SK-N-SH (cell line): Measurements from ENCODE around the gene TTC27. TPM values are rescaled to one million over a fixed set of nuclear protein-coding genes. Genes with fewer than 3 reads are reported as not detected.

Experiments used
- CTCF ChIA-PET: fragments of 300-600, 350-600 bp; formaldehyde crosslinking; extraction: SDS; loops from one replicate; lab custom pipeline; 2021; lab: Yijun Ruan, JAX
- POLR2A ChIA-PET: fragments of 350-600 bp; sonication (Branson Sonifier 250); formaldehyde crosslinking; extraction: SDS; loops from one replicate; lab custom pipeline; 2020; ENCODE audit warnings: antibody characterized with exemption, inconsistent platforms; lab: Yijun Ruan, JAX
- DNase-seq: peaks from one replicate; pipeline ENCODE4 v3.0.0; 2012
- H2AFZ ChIP-seq: fragments of 200-600 bp; sonication (generic); 2 replicates; pipeline ENCODE4 v1.8.1; 2016; ENCODE audit warnings: antibody characterized with exemption, mild to moderate bottlenecking, low read depth
- H3F3A ChIP-seq: fragments of 200-600 bp; sonication (generic); replicated peaks from 2 replicates; pipeline ENCODE3; 2016; ENCODE audit warnings: antibody characterized with exemption, mild to moderate bottlenecking; ENCODE audit not compliant: insufficient read depth
- H3K27ac ChIP-seq, 2 experiments: fragments of 200-500 bp in 1 of 2; fragments of 200-600 bp in 1 of 2; sonication (Bioruptor generic) in 1 of 2; sonication (generic), shearing (Covaris generic) in 1 of 2; 2 replicates each; pipeline versions ENCODE4 v1.5.1 to v1.6.1; 2014 to 2016; ENCODE audit warnings: low read depth in 2 of 2, inconsistent platforms in 1 of 2, low read length in 1 of 2, mild to moderate bottlenecking in 1 of 2, mixed read lengths in 1 of 2
- H3K27me3 ChIP-seq: fragments of 200-600 bp; sonication (generic), shearing (Covaris generic); 2 replicates; pipeline ENCODE4 v1.6.1; 2016; ENCODE audit warnings: mixed run types; ENCODE audit not compliant: insufficient read depth
- H3K36me3 ChIP-seq, 2 experiments: fragments of 200-500 bp in 1 of 2; fragments of 200-600 bp in 1 of 2; sonication (Bioruptor generic) in 1 of 2; sonication (generic) in 1 of 2; replicated peaks in 1 of 2; 2 replicates each; pipeline versions ENCODE3 to v1.5.1; 2014 to 2016; ENCODE audit warnings: low read length in 1 of 2, mild to moderate bottlenecking in 1 of 2; ENCODE audit not compliant: insufficient read depth in 2 of 2, control insufficient read depth in 1 of 2
- H3K4me1 ChIP-seq, 2 experiments: fragments of 200-500 bp in 1 of 2; fragments of 200-600 bp in 1 of 2; sonication (Bioruptor generic) in 1 of 2; sonication (generic), shearing (Covaris generic) in 1 of 2; 2 replicates each; pipeline versions ENCODE4 v1.5.1 to v1.6.1; 2014 to 2016; ENCODE audit warnings: low read depth in 1 of 2, low read length in 1 of 2, mixed run types in 1 of 2; ENCODE audit not compliant: insufficient read depth in 2 of 2, control insufficient read depth in 1 of 2
- H3K4me2 ChIP-seq: fragments of 200-600 bp; sonication (generic), shearing (Covaris generic); 2 replicates; pipeline ENCODE4 v1.6.1; 2017; ENCODE audit warnings: mixed run types
- H3K4me3 ChIP-seq, 2 experiments: fragments of 200-500 bp in 1 of 2; fragments of 200-600 bp in 1 of 2; sonication (Bioruptor generic) in 1 of 2; sonication (generic), shearing (Covaris generic) in 1 of 2; 2 replicates each; pipeline versions ENCODE4 v1.5.1 to v1.8.1; 2014 to 2016; ENCODE audit warnings: low read depth in 2 of 2, inconsistent platforms in 1 of 2, low read length in 1 of 2, mild to moderate bottlenecking in 1 of 2, mixed read lengths in 1 of 2, moderate library complexity in 1 of 2
- H3K79me2 ChIP-seq: fragments of 200-600 bp; sonication (generic); 2 replicates; pipeline ENCODE4 v1.8.1; 2017; ENCODE audit warnings: mild to moderate bottlenecking; ENCODE audit not compliant: insufficient read depth
- H3K9ac ChIP-seq: fragments of 200-600 bp; sonication (generic); 2 replicates; pipeline ENCODE4 v1.6.1; 2017; ENCODE audit warnings: mixed run types
- H3K9me2 ChIP-seq: fragments of 200-600 bp; sonication (generic); 2 replicates; pipeline ENCODE4 v1.6.1; 2017; ENCODE audit warnings: mixed run types
- H3K9me3 ChIP-seq: fragments of 200-600 bp; sonication (generic); 2 replicates; pipeline ENCODE4 v1.6.1; 2017; ENCODE audit warnings: mixed run types, mild to moderate bottlenecking, moderate library complexity
- H4K20me1 ChIP-seq: fragments of 200-600 bp; sonication (generic); 2 replicates; pipeline ENCODE4 v1.6.1; 2017; ENCODE audit warnings: mild to moderate bottlenecking, mixed run types; ENCODE audit not compliant: insufficient read depth
- ELF1 ChIP-seq: IDR thresholded peaks from 2 replicates; pipeline ENCODE4 v1.4.0; 2012
- FOXM1 ChIP-seq: IDR thresholded peaks from 2 replicates; pipeline ENCODE4 v1.4.0; 2012; ENCODE audit warnings: low read depth, mild to moderate bottlenecking
- GABPA ChIP-seq: IDR thresholded peaks from 2 replicates; pipeline ENCODE4 v1.4.0; 2012; ENCODE audit warnings: low read depth, mild to moderate bottlenecking
- IRF3 ChIP-seq: fragments of 150-350 bp; IDR thresholded peaks from 2 replicates; pipeline ENCODE4 v1.6.1; 2016; ENCODE audit warnings: mild to moderate bottlenecking, low read depth, low read length
- MAX ChIP-seq: IDR thresholded peaks from 2 replicates; pipeline ENCODE4 v1.4.0; 2012; ENCODE audit warnings: low read depth
- MXI1 ChIP-seq: IDR thresholded peaks from 2 replicates; pipeline ENCODE4 v1.6.1; 2012; ENCODE audit warnings: mild to moderate bottlenecking, low read depth, low read length, improper control_type of control experiment
- NRF1 ChIP-seq: IDR thresholded peaks from 2 replicates; pipeline ENCODE4 v1.6.1; 2012; ENCODE audit warnings: low read depth, mild to moderate bottlenecking, low read length
- PBX3 ChIP-seq: IDR thresholded peaks from 2 replicates; pipeline ENCODE4; 2012
- RCOR1 ChIP-seq: fragments of 150-350 bp; IDR thresholded peaks from 2 replicates; pipeline ENCODE4 v1.6.1; 2017; ENCODE audit warnings: antibody characterized with exemption, low read length
- RFX5 ChIP-seq: IDR thresholded peaks from 2 replicates; pipeline ENCODE4 v1.6.1; 2012; ENCODE audit warnings: mild to moderate bottlenecking, improper control_type of control experiment, low read length
- TCF12 ChIP-seq: IDR thresholded peaks from 2 replicates; pipeline ENCODE4 v1.4.0; 2012
- TEAD4 ChIP-seq: IDR thresholded peaks from 2 replicates; pipeline ENCODE4 v1.4.0; 2012; ENCODE audit warnings: mild to moderate bottlenecking, borderline replicate concordance; ENCODE audit not compliant: insufficient read depth
- WGBS: methylation state at CpG from one replicate; pipeline ENCODE4 v1.1.6; 2017; ENCODE audit warnings: low lambda C conversion rate; 5-methylcytosine and 5-hydroxymethylcytosine counted together
- polyA plus RNA-seq, 3 experiments: library from polyadenylated mRNA; depleted of rRNA; stranded (reverse); fragments of >200 nt; gene quantifications; 2 replicates each; pipeline ENCODE4 v1.2.3, GENCODE V29; 2012

Gene TTC27
- polyA plus RNA-seq, 1 of the 3 experiments (the other 2 are of a cell fraction): 14.4 TPM

- H3K27me3 ChIP-seq: no peaks in the 10 kb centered on the region
- POLR2A ChIA-PET: interaction anchor here (1.6 kb wide), 1 partner anchor 13 kb away, joined by 6 read pairs; no protein-coding TSS in a partner anchor
- no peaks in the 10 kb centered on the region for H3F3A ChIP-seq
- H3K27ac ChIP-seq: no peak overlapping the region; a peak in 1 of 4 replicates
- no peaks in the 10 kb centered on the region for H4K20me1 ChIP-seq
- TF ChIP-seq IRF3: no peak
- H3K4me3 ChIP-seq: no peak overlapping the region
- H3K9ac ChIP-seq: no peak overlapping the region
- H3K9me3 ChIP-seq: no peaks in the 10 kb centered on the region
- WGBS: 75% methylated on average over 4 of the region's 4 CpGs
- CTCF ChIA-PET: interaction anchor here (1.1 to 1.8 kb wide), 2 partner anchors 11 to 66 kb away, joined by 4 read pairs; no protein-coding TSS in a partner anchor
- no peaks in the 10 kb centered on the region for H3K36me3 ChIP-seq
- H3K4me2 ChIP-seq: no peak overlapping the region
- H3K79me2 ChIP-seq: no peaks in the 10 kb centered on the region
- peak; percentile 45 for DNase-seq
- peaks cover 0 to 30% of the 10 kb centered on the region in 2 experiments; a peak in 3 of 4 replicates for H3K4me1 ChIP-seq
- H2AFZ ChIP-seq: no peak overlapping the region
- no peaks in the 10 kb centered on the region for H3K9me2 ChIP-seq
Observed at GRCh38 chr2:32838949-32839348, 211.1 kb downstream of the TTC27 start.

- ChIA-PET POLR2A (no interaction called here), CTCF (interaction anchor here (1.1 to 1.3 kb wide), 2 partner anchors 10 to 15 kb away, joined by 3 read pairs; no protein-coding TSS in a partner anchor)
- Histone ChIP-seq H2AFZ (no peak overlapping the region), H3K27me3 (no peaks in the 10 kb centered on the region), H4K20me1 (no peaks in the 10 kb centered on the region), H3K9me2 (no peaks in the 10 kb centered on the region), H3K4me1 (peaks cover 0 to 21% of the 10 kb centered on the region in 2 experiments; a peak in 3 of 4 replicates), H3K9ac (no peak overlapping the region), H3K79me2 (no peaks in the 10 kb centered on the region), H3K36me3 (no peaks in the 10 kb centered on the region), H3K27ac (no peak overlapping the region), H3F3A (no peaks in the 10 kb centered on the region), H3K4me2 (no peak overlapping the region), H3K4me3 (no peak overlapping the region), H3K9me3 (no peaks in the 10 kb centered on the region)
- WGBS: 77% methylated on average over 11 of the region's 11 CpGs
- no peak for DNase-seq
- no peak for TF ChIP-seq TCF12
- no peak for TF ChIP-seq FOXM1
- TF ChIP-seq PBX3: no peak
- no peak for TF ChIP-seq GABPA
- no peak for TF ChIP-seq MAX
- no peak for TF ChIP-seq ELF1
- no peak for TF ChIP-seq TEAD4
- no peak for TF ChIP-seq NRF1
- no peak for TF ChIP-seq RCOR1
- no peak for TF ChIP-seq MXI1
- TF ChIP-seq RFX5: no peak
Observed at GRCh38 chr2:32841931-32842898, 214.4 kb downstream of the TTC27 start.
